GM12873 (cell line): Measurements from ENCODE around the gene NRDC.

Experiments
- CTCF ChIP-seq: IDR thresholded peaks from 2 replicates; pipeline ENCODE4 v1.5.1; 2012; ENCODE audit warnings: low read depth, mild to moderate bottlenecking, moderate library complexity, low read length, control low read depth; ENCODE audit not compliant: insufficient read depth; ENCODE audit errors: missing control alignments

NRDC gene

GRCh38 chr1:51906306-51907078, 28.0 kb upstream of the NRDC start:
- TF ChIP-seq CTCF, result no peak

GRCh38 chr1:51902456-51902855, 23.9 kb upstream of the NRDC start:
- no peak for TF ChIP-seq CTCF

GRCh38 chr1:51901151-51901550, 22.6 kb upstream of the NRDC start:
- TF ChIP-seq CTCF, result no peak

- no peak for TF ChIP-seq CTCF
These were observed 20.5 kb upstream of the NRDC start for GRCh38 chr1:51899022-51899421.

GRCh38 chr1:51898090-51898734, 19.7 kb upstream of the NRDC start:
- no peak for TF ChIP-seq CTCF

- TF ChIP-seq CTCF, result no peak
These were observed 19.1 kb upstream of the NRDC start for GRCh38 chr1:51897699-51898031.

GRCh38 chr1:51878308-51878615, 265 bp downstream of the NRDC start:
- TF ChIP-seq CTCF, result no peak
